GM18526 (cell line): ENCODE measurements around the gene ARHGAP19.

Source experiments
- POLR2A ChIP-seq: IDR thresholded peaks from 3 replicates; pipeline ENCODE4 v1.6.1; 2011; ENCODE audit not compliant: insufficient read length; ENCODE audit errors: extremely low read depth

Gene ARHGAP19

GRCh38 chr10:97199152-97199551 is 93.3 kb downstream of the ARHGAP19 start:
- TF ChIP-seq POLR2A = no peak

DNA sequence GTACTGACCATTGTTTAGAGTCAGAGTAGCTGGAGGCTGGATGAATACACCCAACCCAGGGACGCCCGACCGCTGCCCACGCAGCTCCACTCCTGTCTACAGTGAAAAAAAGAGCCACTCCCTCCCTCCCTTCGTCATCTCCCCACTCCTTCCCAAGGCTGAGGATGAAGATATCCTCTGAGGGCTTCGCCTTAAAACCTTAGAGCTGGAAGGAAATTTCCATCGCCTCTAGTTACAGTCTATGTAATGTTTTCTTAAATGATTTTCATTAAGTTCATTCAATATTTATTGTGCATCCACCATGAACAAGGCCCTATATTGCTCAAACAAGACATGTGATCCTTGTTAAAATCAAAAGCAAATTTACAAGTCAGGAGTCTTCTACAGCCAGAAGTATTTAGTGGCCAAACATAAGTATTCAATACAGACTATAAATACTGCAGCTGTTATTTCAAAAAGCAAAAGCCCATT is 95.4 kb downstream of the ARHGAP19 start:
- TF ChIP-seq POLR2A = no peak

DNA sequence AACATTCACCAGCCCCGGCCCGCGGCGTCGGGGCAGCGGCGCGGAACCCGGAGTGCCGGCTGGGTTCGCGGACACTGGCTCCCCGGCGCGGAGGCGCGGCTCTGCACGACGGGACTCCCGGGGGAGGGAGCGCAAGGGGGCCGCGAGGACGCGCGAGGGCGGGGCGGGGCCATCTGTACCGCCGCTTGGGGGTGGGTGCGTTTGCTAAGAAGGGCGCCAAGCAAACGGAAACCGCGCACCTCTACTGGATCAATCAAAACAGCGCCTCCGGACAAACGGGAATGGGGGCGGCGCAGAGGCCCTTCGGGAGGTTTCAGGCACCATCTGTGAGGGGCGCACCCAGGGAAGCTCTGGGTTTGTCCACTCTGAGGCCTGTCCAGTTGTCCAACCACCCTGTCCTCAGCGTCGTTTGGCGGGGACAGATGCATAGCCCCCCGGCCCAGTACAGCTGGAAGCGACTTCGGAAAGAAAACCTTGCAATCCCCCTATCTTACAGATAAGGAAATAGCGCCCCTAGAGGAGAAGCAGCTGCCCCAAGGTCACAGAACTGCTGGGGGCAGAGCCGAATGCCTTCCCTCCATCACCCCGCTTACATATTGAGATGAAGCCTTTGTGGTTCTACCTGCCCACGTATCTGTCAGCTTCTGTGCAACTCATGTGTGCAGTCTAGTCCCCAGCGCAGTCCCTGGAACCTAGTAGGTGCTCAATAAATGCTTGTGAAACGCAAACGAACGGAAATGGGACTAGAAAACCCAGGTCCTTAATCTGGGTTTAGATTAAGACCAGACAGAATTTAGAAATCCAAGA is 96.0 kb downstream of the ARHGAP19 start:
- TF ChIP-seq POLR2A = no peak

GRCh38 chr10:97195706-97196222 is 96.7 kb downstream of the ARHGAP19 start:
- no peak for TF ChIP-seq POLR2A

DNA sequence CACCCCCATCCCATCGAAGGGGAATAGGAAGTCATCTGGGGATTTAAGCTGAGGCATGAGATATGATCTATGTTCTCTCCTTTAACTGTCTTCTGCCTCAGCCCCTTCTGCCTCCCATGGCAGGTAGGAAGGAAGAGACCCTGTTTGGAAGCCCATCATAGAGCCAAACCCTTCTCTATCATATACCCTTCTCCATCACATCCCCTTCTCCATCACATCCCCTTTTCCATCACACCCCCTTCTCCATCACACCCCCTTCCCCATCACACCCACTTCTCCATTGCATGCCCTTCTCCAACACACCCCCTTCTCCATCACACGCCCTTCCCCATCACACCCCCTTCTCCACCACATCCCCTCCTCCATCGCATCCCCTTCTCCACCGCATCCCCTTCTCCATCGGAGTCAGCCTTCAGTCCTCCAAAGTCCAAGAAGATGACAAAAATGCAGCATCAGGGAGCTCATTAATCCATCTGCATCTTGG is 99.4 kb downstream of the ARHGAP19 start:
- no peak for TF ChIP-seq POLR2A

GRCh38 chr10:97190450-97190849 is 102.0 kb downstream of the ARHGAP19 start:
- TF ChIP-seq POLR2A = no peak

DNA sequence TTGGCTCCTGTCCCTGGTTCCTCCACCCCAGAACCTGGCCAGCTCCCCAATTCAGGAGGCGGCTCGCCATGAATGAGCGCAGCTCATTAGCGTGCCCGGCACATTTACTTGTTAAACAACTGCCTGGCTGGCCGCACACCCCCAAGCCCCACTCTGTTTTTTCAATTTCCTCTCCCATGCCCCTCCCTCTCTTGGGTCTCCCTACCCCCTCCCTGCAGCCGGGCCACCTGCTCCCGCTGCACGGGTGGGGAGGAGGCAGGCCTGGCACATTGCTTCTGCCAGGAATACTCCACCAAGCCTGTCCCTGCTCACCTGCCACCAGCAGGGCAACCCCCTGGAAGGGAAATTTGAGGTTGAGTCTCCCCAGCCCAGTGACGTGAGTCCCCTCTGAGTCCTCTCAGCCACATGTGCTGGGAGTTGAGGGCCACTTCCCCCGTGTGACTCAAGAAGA is 104.2 kb downstream of the ARHGAP19 start:
- TF ChIP-seq POLR2A = no peak

GRCh38 chr10:97186911-97187310 is 105.5 kb downstream of the ARHGAP19 start:
- no peak for TF ChIP-seq POLR2A

DNA sequence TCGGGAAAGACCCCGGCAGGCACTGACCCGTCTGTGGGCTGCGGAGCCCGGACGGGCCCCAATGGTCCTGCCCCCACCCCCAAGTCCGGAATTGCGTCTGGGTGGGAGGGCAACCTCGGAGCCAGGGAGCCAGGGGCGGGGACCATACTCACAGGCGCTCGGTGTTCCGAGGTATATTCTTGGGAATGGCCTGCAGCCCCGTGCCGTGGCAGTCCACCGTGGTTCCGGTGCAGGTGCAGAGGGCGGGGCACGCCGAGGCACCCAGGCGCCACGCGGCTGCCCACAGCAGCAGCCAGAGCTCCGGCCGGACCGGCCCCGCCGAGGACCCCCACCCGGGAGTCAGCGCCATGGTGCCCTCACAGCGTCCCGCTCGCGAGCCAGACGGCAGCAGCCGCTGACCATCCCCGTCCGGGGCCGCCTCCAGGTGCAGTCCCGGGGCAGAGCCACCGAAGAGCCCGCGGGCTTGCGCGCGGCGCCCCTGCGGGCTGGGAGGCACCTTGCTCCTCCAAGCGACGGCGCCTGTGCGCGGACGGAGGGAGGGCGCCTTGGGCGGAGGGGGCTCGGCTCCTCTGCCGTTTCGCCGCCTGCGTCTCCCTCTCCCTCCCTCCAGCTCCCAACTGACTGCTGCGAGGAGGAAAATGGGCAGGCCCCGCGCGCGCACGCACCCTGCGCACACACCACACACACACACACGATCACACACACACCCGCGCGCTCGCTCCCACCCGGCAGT is 106.9 kb downstream of the ARHGAP19 start, which contains the start of gene SLIT1:
TSS of gene SLIT1 (minus strand) at position 634 of the 733 bp plus-strand sequence. CDS start at position 349, 285 bp downstream.
- TF ChIP-seq POLR2A = no peak

DNA sequence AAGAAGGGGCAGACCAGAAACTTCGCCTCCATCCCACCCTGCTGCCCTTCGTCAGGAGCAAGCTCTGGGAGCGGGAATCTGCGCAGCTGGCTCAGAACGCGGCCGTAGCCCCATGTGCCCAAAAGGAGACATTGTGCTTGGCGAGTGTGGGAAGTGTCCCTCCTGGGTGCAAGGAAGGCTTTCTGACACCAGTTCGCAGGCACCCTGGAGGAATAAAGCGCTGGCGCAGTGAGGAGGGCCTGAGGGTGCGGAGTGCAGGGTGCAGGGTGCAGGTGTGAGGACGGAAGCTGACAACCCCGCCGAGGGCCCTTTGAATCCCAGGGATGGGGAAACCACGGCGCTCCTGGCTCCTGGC is 107.5 kb downstream of the ARHGAP19 start:
- no peak for TF ChIP-seq POLR2A

DNA sequence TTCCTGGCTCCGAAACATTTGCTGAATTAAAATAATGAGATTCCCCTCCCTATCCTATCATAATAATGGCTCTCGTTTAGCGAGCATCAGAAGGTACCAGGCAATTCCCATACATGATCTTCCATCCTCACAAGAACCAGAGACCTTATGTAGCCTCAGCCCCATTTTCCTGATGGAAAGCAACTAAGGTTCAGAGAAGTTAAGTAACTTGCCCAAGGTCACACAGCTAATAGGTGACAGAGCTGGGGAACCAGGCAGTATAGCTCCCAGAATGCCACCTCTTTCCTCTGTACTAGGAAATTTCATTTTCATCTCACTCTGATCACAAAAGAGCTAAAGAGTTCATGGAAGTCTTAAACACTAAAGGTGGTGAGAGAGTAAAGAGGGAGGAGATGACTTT is 109.1 kb downstream of the ARHGAP19 start:
- TF ChIP-seq POLR2A = no peak

DNA sequence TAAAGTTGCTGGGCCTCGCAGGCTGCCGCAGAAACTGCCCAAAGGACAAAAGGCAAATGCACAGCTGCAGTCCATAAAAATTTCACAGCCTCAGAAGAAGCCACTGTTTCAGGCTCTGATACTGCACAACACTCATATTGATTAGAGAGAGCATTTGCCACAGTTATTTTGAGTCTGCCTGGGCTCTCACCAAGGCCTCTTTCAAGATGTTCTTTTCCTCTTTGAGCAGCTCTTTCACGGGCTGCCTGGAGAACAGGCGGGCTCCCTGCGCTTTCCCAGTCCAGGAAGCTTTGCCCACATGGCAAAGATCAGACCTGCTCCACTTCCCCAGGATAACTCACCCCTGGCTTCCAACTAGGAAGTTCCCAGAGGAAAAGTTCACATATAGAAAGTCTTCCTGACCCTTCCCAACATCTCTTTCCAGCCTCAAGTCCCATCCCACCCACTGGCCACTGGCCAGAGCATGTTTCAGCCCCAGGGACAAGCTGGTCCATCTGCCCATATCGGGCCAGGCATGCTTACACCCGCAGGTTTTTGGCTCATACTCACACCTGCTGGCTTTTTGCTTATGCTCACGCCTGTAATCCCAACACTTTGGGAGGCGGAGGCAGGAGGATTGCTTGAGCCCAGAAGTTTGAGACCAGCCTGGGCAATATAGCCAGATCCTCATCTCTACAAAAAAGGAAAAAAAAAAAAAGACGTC is 110.0 kb downstream of the ARHGAP19 start:
- no peak for TF ChIP-seq POLR2A

GRCh38 chr10:97180986-97181385 is 111.5 kb downstream of the ARHGAP19 start:
- no peak for TF ChIP-seq POLR2A

- TF ChIP-seq POLR2A = no peak
Observed at GRCh38 chr10:97180363-97180755, 112.1 kb downstream of the ARHGAP19 start.

DNA sequence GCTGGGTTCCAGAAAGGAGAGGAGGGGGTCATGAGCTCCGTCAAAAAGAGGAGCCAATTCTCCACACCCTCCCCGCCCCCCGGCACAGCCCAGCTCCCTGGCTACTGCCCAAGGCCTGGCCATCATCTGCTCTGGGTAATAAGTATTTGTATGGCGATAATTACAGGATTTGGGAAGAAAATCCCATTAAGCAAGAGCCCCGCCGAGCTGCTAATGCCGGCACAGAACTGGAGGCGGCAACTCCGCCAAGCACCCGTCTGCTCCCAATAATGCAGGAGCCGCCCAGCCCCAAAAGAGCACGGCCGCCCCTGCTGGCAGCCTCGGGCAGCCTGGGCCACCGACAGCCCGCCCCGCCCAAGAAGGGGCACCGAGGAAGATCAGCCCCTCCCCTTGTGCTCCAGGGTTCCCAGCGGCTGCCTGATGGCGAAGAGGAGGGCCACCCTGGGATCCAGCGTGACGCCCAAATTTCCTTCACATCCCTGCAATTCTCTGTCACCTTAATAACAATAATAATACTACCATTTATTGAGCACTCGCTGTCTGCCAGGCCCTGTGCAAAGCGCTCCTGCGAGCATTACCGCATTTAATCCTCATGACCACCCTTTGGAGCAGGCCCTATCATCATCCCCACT is 112.6 kb downstream of the ARHGAP19 start:
- TF ChIP-seq POLR2A = no peak
